ENCODE data around the gene SBK3.

GRCh38 chr19:55559684-55560083, 14.3 kb upstream of the SBK3 start:
- TF ChIP-seq POLR2A (IDR thresholded peaks at IDR 0.05; ENCODE audit: low read length) (no peak), GATA1 (IDR thresholded peaks at IDR 0.05; ENCODE audit: low read depth, low read length) (no peak)
